Keratinocyte (primary cell): ENCODE measurements around the gene NUDT14. TPM values are rescaled to one million over a fixed set of nuclear protein-coding genes. Genes with fewer than 3 reads are reported as not detected.

Experiments used
- DNase-seq: peaks from one replicate; pipeline ENCODE4 v3.0.0-alpha.2; 2011; ENCODE audit warnings: low read depth, missing footprints, low spot score
- FAIRE-seq: peaks from 2 replicates; lab custom pipeline; 2011; peaks lifted over from hg19 to GRCh38; lab: Jason Lieb, UNC
- H2AFZ ChIP-seq: 2 replicates; pipeline ENCODE4 v1.6.0; 2012; ENCODE audit warnings: low read length, control low read depth, inconsistent platforms; ENCODE audit not compliant: control insufficient read depth
- H3K27ac ChIP-seq: 2 replicates; pipeline ENCODE4 v1.5.1; 2011; ENCODE audit warnings: low read length; ENCODE audit not compliant: control insufficient read depth, insufficient read depth
- H3K27me3 ChIP-seq: 3 replicates; pipeline ENCODE4 v1.6.0; 2011; ENCODE audit warnings: low read length; ENCODE audit not compliant: control insufficient read depth, insufficient read depth; ENCODE audit errors: extremely low read depth
- H3K36me3 ChIP-seq, 2 experiments: 2 replicates in 1 of 2; 3 replicates in 1 of 2; pipeline ENCODE4 v1.5.1; 2011; ENCODE audit warnings: low read length in 2 of 2, mild to moderate bottlenecking in 1 of 2; ENCODE audit not compliant: control insufficient read depth in 2 of 2, insufficient read depth in 2 of 2; ENCODE audit errors: extremely low read depth in 1 of 2
- H3K4me1 ChIP-seq: 3 replicates; pipeline ENCODE4 v1.5.1; 2011; ENCODE audit warnings: low read length; ENCODE audit not compliant: control insufficient read depth, insufficient read depth; ENCODE audit errors: extremely low read depth
- H3K4me2 ChIP-seq: 3 replicates; pipeline ENCODE4 v1.6.0; 2011; ENCODE audit warnings: low read depth, low read length; ENCODE audit not compliant: control insufficient read depth, insufficient read depth; ENCODE audit errors: extremely low read depth
- H3K4me3 ChIP-seq, 3 experiments: fragments of 200-600 bp in 1 of 3; sonication (generic) in 1 of 3; 2 replicates in 2 of 3; 3 replicates in 1 of 3; pipeline ENCODE4 v1.5.1; 2011 to 2016; ENCODE audit warnings: low read length in 3 of 3, mild to moderate bottlenecking in 3 of 3, control low read depth in 2 of 3, inconsistent platforms in 1 of 3, low read depth in 1 of 3, mixed read lengths in 1 of 3, mixed run types in 1 of 3, moderate library complexity in 1 of 3; ENCODE audit not compliant: control insufficient read depth in 2 of 3, insufficient read depth in 2 of 3; ENCODE audit errors: extremely low read depth in 1 of 3
- H3K79me2 ChIP-seq: 2 replicates; pipeline ENCODE4 v1.6.0; 2012; ENCODE audit warnings: low read length; ENCODE audit not compliant: control insufficient read depth, insufficient read depth
- H3K9ac ChIP-seq: 3 replicates; pipeline ENCODE4 v1.6.0; 2011; ENCODE audit warnings: low read length; ENCODE audit not compliant: control insufficient read depth, insufficient read depth; ENCODE audit errors: extremely low read depth
- H3K9me1 ChIP-seq: 3 replicates; pipeline ENCODE4 v1.6.0; 2011; ENCODE audit warnings: low read length; ENCODE audit not compliant: control insufficient read depth, insufficient read depth; ENCODE audit errors: extremely low read depth
- H3K9me3 ChIP-seq: 2 replicates; pipeline ENCODE4 v1.5.1; 2012; ENCODE audit warnings: low read depth, low read length; ENCODE audit not compliant: control insufficient read depth
- H4K20me1 ChIP-seq: 3 replicates; pipeline ENCODE4 v1.6.0; 2011; ENCODE audit warnings: low read length; ENCODE audit not compliant: control insufficient read depth, insufficient read depth; ENCODE audit errors: extremely low read depth
- CTCF ChIP-seq, 3 experiments: IDR thresholded peaks in 1 of 3; conservative IDR thresholded peaks in 1 of 3; optimal IDR thresholded peaks in 1 of 3; 2 replicates in 2 of 3; 3 replicates in 1 of 3; pipeline versions ENCODE3 to v1.5.1; 2011; ENCODE audit warnings: low read length in 3 of 3, mild to moderate bottlenecking in 3 of 3, moderate library complexity in 2 of 3, control low read depth in 1 of 3, inconsistent platforms in 1 of 3; ENCODE audit not compliant: insufficient read depth in 2 of 3; ENCODE audit errors: extremely low read depth in 1 of 3
- EZH2 ChIP-seq: IDR thresholded peaks from one replicate; pipeline ENCODE4 v1.6.1; 2012; ENCODE audit warnings: inconsistent platforms, mild to moderate bottlenecking, low read length, moderate library complexity
- dilution Hi-C: fragments of 300-500 bp; cut with MboI; formaldehyde crosslinking; loops from one replicate; pipeline ENCODE4 v1.7.0; 2020; ENCODE audit warnings: low sequenced_read_pairs; ENCODE audit not compliant: extremely low pct_ligation_motif_present
- polyA plus RNA-seq, 5 experiments: library from polyadenylated mRNA; depleted of rRNA in 3 of 5; stranded (reverse) in 3 of 5; stranded (forward) in 1 of 5; unstranded in 1 of 5; fragments of >200 nt; gene quantifications; 1 replicate in 1 of 5; 2 replicates in 3 of 5; 3 replicates in 1 of 5; pipeline versions ENCODE4 v1.2.1 to v1.2.3, GENCODE V29; 2011 to 2012; ENCODE audit warnings: missing spikeins in 2 of 5, low read depth in 1 of 5, low replicate concordance in 1 of 5

NUDT14 gene
- polyA plus RNA-seq, 1 donor (not counting 4 experiments of a cell fraction or from before 2014, with no cell fraction given), result 15.6 TPM

DNA sequence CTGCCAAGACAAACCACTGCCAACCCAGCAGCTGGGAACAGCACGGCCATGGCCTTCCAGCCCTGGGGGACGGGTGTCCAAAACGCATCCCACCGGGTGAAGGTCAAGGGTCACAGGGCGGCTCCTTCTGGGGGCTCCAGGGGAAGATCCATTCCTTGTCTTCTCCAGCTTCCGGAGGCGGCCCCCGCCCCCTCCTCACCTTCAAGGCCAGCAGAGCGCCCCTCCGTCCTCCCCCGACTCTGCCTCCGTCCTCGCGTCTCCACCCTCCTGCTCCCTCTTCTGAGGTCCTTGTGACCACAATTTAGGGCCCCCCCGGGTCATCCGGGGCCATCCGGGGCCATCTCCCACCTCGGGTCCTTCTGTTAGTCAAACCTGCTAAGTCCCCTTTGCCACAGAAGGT, 3.9 kb upstream of the NUDT14 start:
- H3K4me2 ChIP-seq, result no peak overlapping the region
- dilution Hi-C loops, result no loop called here
- H3K4me1 ChIP-seq, result peaks cover 18% of the 10 kb centered on the region
- no peaks in the 10 kb centered on the region for H3K27me3 ChIP-seq
- H3K9me1 ChIP-seq, result no peaks in the 10 kb centered on the region
- no peak overlapping the region for H3K4me3 ChIP-seq
- H3K27ac ChIP-seq, result no peak overlapping the region
- H2AFZ ChIP-seq, result no peak overlapping the region
- TF ChIP-seq CTCF (optimal IDR thresholded peaks at IDR 0.05 in 1 of 3, IDR thresholded peaks at IDR 0.05 in 1 of 3, conservative IDR thresholded peaks at IDR 0.05 in 1 of 3; ENCODE audit: extremely low read depth in 1 of 3, insufficient read depth in 2 of 3, low read length in 3 of 3) (no peak), EZH2 (no peak)
- peaks cover 3% of the 10 kb centered on the region for H3K9me3 ChIP-seq
- no peaks in the 10 kb centered on the region for H3K36me3 ChIP-seq
- no peak overlapping the region for H3K9ac ChIP-seq
- no peaks in the 10 kb centered on the region for H4K20me1 ChIP-seq
- FAIRE-seq (no peak), DNase-seq (no peak)
- H3K79me2 ChIP-seq, result no peaks in the 10 kb centered on the region

DNA sequence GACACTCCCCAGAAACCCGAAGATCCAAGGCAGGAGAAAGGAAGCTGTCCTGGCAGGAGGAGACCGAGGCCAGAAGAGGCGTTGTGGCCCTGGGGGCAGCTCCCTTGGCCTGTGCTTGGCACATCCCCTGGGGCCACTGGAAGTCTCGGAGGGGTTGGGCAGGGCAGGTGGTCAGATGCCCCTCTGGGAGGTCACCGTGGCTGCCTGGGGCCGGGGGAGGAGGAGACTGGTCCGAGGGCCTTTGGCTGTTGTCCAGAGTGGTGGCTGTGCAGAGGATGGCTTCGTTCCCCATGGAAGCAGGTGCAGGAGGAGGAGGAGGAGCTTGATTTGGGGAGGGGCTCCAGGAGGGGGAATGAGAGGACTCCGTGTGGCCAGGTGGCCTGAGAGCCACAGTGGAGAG, 3.3 kb upstream of the NUDT14 start:
- no peak overlapping the region for H2AFZ ChIP-seq
- H3K27ac ChIP-seq, result no peak overlapping the region
- no peaks in the 10 kb centered on the region for H3K36me3 ChIP-seq
- no peak for FAIRE-seq
- peaks cover 3% of the 10 kb centered on the region for H3K9me3 ChIP-seq
- no peaks in the 10 kb centered on the region for H4K20me1 ChIP-seq
- peaks cover 18% of the 10 kb centered on the region for H3K4me1 ChIP-seq
- no peaks in the 10 kb centered on the region for H3K27me3 ChIP-seq
- dilution Hi-C loops, result no loop called here
- TF ChIP-seq EZH2 (no peak), CTCF (optimal IDR thresholded peaks at IDR 0.05 in 1 of 3, IDR thresholded peaks at IDR 0.05 in 1 of 3, conservative IDR thresholded peaks at IDR 0.05 in 1 of 3; ENCODE audit: extremely low read depth in 1 of 3, insufficient read depth in 2 of 3, low read length in 3 of 3) (no peak)
- no peak overlapping the region for H3K4me3 ChIP-seq
- H3K79me2 ChIP-seq, result no peaks in the 10 kb centered on the region
- DNase-seq, result no peak
- H3K9me1 ChIP-seq, result no peaks in the 10 kb centered on the region
- no peak overlapping the region for H3K9ac ChIP-seq
- no peak overlapping the region for H3K4me2 ChIP-seq
